Adrenal gland (tissue), 5 donors: Measurements from ENCODE around the gene S100A2.

Experiments used
- CTCF ChIP-seq, 6 experiments: fragments of 450-650 bp in 4 of 6; fragments of 200-600 bp in 2 of 6; sonication (generic) in 1 of 6; IDR thresholded peaks; 1 replicate in 5 of 6; 2 replicates in 1 of 6; pipeline versions ENCODE4 v1.5.1 to v1.8.0; 2016 to 2021; ENCODE audit warnings: antibody characterized with exemption in 6 of 6, mild to moderate bottlenecking in 2 of 6, moderate library complexity in 1 of 6
- POLR2A ChIP-seq, 2 donors: fragments of 450-650 bp; IDR thresholded peaks; one replicate each; pipeline ENCODE4 v1.6.1; 2017; ENCODE audit warnings: antibody characterized with exemption in 2 of 2, mild to moderate bottlenecking in 2 of 2, moderate library complexity in 1 of 2
- donor health status: DM: no; HTN: no; CAD: no.

- TF ChIP-seq POLR2A (IDR thresholded peaks at IDR 0.05) (no peak), CTCF (IDR thresholded peaks at IDR 0.05) (no peak)
Measured at GRCh38 chr1:153599847-153600246, 34.2 kb upstream of the S100A2 start.
